GM21367 (cell line): ENCODE measurements around the gene PTPRN.
"Not testable (repeated sequence)": the region's sequence is repeated elsewhere in the genome, so short reads cannot be mapped to it uniquely, and the experiment has no call there.

Experiments used
- ATAC-seq: cut with Tn5 transposase; IDR thresholded peaks from one replicate; pipeline ENCODE4 v1.9.1; 2021; ENCODE audit not compliant: unreplicated experiment

PTPRN gene

GRCh38 chr2:219309278-219309677, at the start of gene PTPRN:
TSS of gene PTPRN (minus strand) at chr2:219309401. CDS start at chr2:219309332, 69 bp downstream.
- no peak for ATAC-seq

GRCh38 chr2:219358170-219359075, 49.2 kb upstream of the PTPRN start:
- no peak for ATAC-seq

GRCh38 chr2:219356834-219357233, 47.6 kb upstream of the PTPRN start:
- no peak for ATAC-seq

- no peak for ATAC-seq
Measured at GRCh38 chr2:219354582-219354981, 45.4 kb upstream of the PTPRN start.

GRCh38 chr2:219353129-219353528, 43.9 kb upstream of the PTPRN start:
- no peak for ATAC-seq

GRCh38 chr2:219352448-219353023, 43.3 kb upstream of the PTPRN start:
- ATAC-seq: peak; percentile 70

GRCh38 chr2:219350710-219351221, 41.6 kb upstream of the PTPRN start:
- ATAC-seq: no peak

GRCh38 chr2:219350215-219350614, 41.0 kb upstream of the PTPRN start:
- no peak for ATAC-seq

- ATAC-seq: no peak
Measured at GRCh38 chr2:219344751-219345430, 35.7 kb upstream of the PTPRN start.

GRCh38 chr2:219335373-219335786, 26.2 kb upstream of the PTPRN start:
- ATAC-seq: no peak

- ATAC-seq: no peak
Measured at GRCh38 chr2:219334076-219334475, 24.9 kb upstream of the PTPRN start.

- no peak for ATAC-seq
Measured at GRCh38 chr2:219332542-219332941, 23.3 kb upstream of the PTPRN start, which contains the start of gene RESP18. TSS of gene RESP18 (minus strand) at chr2:219332744.

- no peak for ATAC-seq
Measured at GRCh38 chr2:219331560-219332213, 22.5 kb upstream of the PTPRN start.

- ATAC-seq: no peak
Measured at GRCh38 chr2:219327719-219328118, 18.5 kb upstream of the PTPRN start.

GRCh38 chr2:219325657-219326315, 16.6 kb upstream of the PTPRN start:
- ATAC-seq: no peak

- ATAC-seq: no peak
Measured at GRCh38 chr2:219325136-219325535, 15.9 kb upstream of the PTPRN start.

GRCh38 chr2:219323434-219323833, 14.2 kb upstream of the PTPRN start:
- ATAC-seq: no peak

GRCh38 chr2:219314804-219315468, 5.7 kb upstream of the PTPRN start:
- no peak for ATAC-seq

GRCh38 chr2:219312683-219313263, 3.6 kb upstream of the PTPRN start:
- ATAC-seq: not testable (repeated sequence)
